HepG2 (cell line): Measurements from ENCODE around the gene ZNRF3. TPM values are rescaled to one million over a fixed set of nuclear protein-coding genes. Genes with fewer than 3 reads are reported as not detected.
A peak's percentile ranks its signal among the peaks of the same experiment; 100 is the strongest.

Experiments
- ATAC-seq: fragments of 200-7000 bp; cut with Tn5 transposase; 3 replicates; pipeline ENCODE4 v1.9.1; 2020; ENCODE audit warnings: mild to moderate bottlenecking, moderate library complexity
- BruUV-seq: library from RNA; stranded (reverse); fragments of 400-500 nt; replicated peaks from 2 replicates; lab custom pipeline; 2021; lab: Mats Ljungman, UMichigan
- CTCF ChIA-PET: fragments of 300-600 bp; formaldehyde crosslinking; extraction: SDS; loops from one replicate; lab custom pipeline; 2021; ENCODE audit warnings: low total read pairs, inconsistent platforms, low intra/inter-chr PET ratio; lab: Yijun Ruan, JAX
- POLR2A ChIA-PET: fragments of 350-600 bp; sonication (Branson Sonifier 250); formaldehyde crosslinking; loops from one replicate; lab custom pipeline; 2020; ENCODE audit warnings: antibody characterized with exemption, inconsistent platforms; lab: Yijun Ruan, JAX
- DNase-seq: peaks from one replicate; pipeline ENCODE4 v3.0.0-alpha.2; 2015; ENCODE audit warnings: low spot score
- FAIRE-seq: peaks from 3 replicates; lab custom pipeline; 2011; peaks lifted over from hg19 to GRCh38; lab: Jason Lieb, UNC
- H2AFZ ChIP-seq: one replicate; pipeline ENCODE4 v1.6.1; 2011; ENCODE audit warnings: low read length, inconsistent platforms
- H3K27ac ChIP-seq: fragments of 300-600 bp; 3 replicates; pipeline ENCODE4 v1.8.0; 2011; ENCODE audit warnings: mixed run types, mild to moderate bottlenecking, mixed read lengths, low read length, inconsistent platforms; ENCODE audit not compliant: insufficient read depth; ENCODE audit errors: extremely low read length
- H3K27me3 ChIP-seq, 2 experiments: fragments of 200-600 bp in 1 of 2; 2 replicates in 1 of 2; 3 replicates in 1 of 2; pipeline versions ENCODE4 v1.6.0 to v1.8.0; 2011; ENCODE audit warnings: low read length in 2 of 2, mild to moderate bottlenecking in 2 of 2, moderate library complexity in 2 of 2, inconsistent platforms in 1 of 2; ENCODE audit not compliant: insufficient read depth in 2 of 2, control insufficient read depth in 1 of 2
- H3K36me3 ChIP-seq, 2 experiments: fragments of 200-600 bp in 1 of 2; replicated peaks in 1 of 2; 2 replicates in 1 of 2; 3 replicates in 1 of 2; pipeline versions ENCODE4 v1.5.1 to v1.8.0; 2011; ENCODE audit warnings: low read length in 2 of 2, inconsistent platforms in 1 of 2; ENCODE audit not compliant: insufficient read depth in 2 of 2, control insufficient read depth in 1 of 2
- H3K4me1 ChIP-seq: 2 replicates; pipeline ENCODE4 v1.5.1; 2012; ENCODE audit warnings: low read length, inconsistent platforms; ENCODE audit not compliant: insufficient read depth
- H3K4me2 ChIP-seq: 2 replicates; pipeline ENCODE4 v1.6.0; 2011; ENCODE audit warnings: low read depth, low read length, inconsistent platforms
- H3K4me3 ChIP-seq, 3 experiments: fragments of 200-600 bp in 1 of 3; sonication (generic), shearing (Covaris generic) in 1 of 3; replicated peaks in 1 of 3; 2 replicates each; pipeline ENCODE4 v1.5.1; 2011 to 2016; ENCODE audit warnings: low read length in 3 of 3, inconsistent platforms in 2 of 3, low read depth in 2 of 3, mild to moderate bottlenecking in 2 of 3, control low read depth in 1 of 3, mixed read lengths in 1 of 3; ENCODE audit not compliant: insufficient read depth in 1 of 3
- H3K79me2 ChIP-seq: one replicate; pipeline ENCODE4 v1.6.1; 2011; ENCODE audit warnings: low read length, inconsistent platforms; ENCODE audit not compliant: insufficient read depth
- H3K9ac ChIP-seq: 2 replicates; pipeline ENCODE4 v1.6.0; 2011; ENCODE audit warnings: mild to moderate bottlenecking, low read depth, low read length, inconsistent platforms; ENCODE audit not compliant: insufficient read depth
- H3K9me3 ChIP-seq: 2 replicates; pipeline ENCODE4 v1.5.1; 2012; ENCODE audit warnings: mild to moderate bottlenecking, low read length
- H4K20me1 ChIP-seq: 2 replicates; pipeline ENCODE4 v1.6.0; 2011; ENCODE audit warnings: inconsistent platforms, mild to moderate bottlenecking, low read length, moderate library complexity; ENCODE audit not compliant: insufficient read depth
- CBX2 ChIP-seq, 2 experiments: fragments of 200-600 bp in 1 of 2; sonication (generic); formaldehyde crosslinking in 1 of 2; IDR thresholded peaks; 2 replicates each; pipeline versions ENCODE4 v1.7.0 to v1.8.1; 2018 to 2022; ENCODE audit warnings: low read depth in 2 of 2, low read length in 1 of 2, mild to moderate bottlenecking in 1 of 2, missing genetic modification reagents in 1 of 2
- GPN1 ChIP-seq: sonication (generic); formaldehyde crosslinking; IDR thresholded peaks from 2 replicates; pipeline ENCODE4 v1.5.1; 2020; ENCODE audit warnings: missing genetic modification reagents, borderline replicate concordance
- HIVEP1 ChIP-seq: sonication (generic); formaldehyde crosslinking; IDR thresholded peaks from 2 replicates; pipeline ENCODE4 v1.4.0; 2020; ENCODE audit warnings: mild to moderate bottlenecking, missing genetic modification reagents
- ISX ChIP-seq: sonication (generic); formaldehyde crosslinking; conservative IDR thresholded peaks from 2 replicates; pipeline ENCODE4 v1.5.0; 2020; ENCODE audit warnings: missing genetic modification reagents
- LCORL ChIP-seq, 2 experiments: fragments of 450-650 bp in 1 of 2; sonication (generic) in 1 of 2; formaldehyde crosslinking in 1 of 2; IDR thresholded peaks; 2 replicates each; pipeline versions ENCODE4 v1.5.0 to v1.6.1; 2017 to 2020; ENCODE audit warnings: antibody characterized with exemption in 1 of 2, missing genetic modification reagents in 1 of 2
- POLR2AphosphoS5 ChIP-seq: IDR thresholded peaks from 2 replicates; pipeline ENCODE4 v1.6.1; 2012; ENCODE audit warnings: low read depth, low read length
- RBFOX2 ChIP-seq: fragments of 200-400 bp; formaldehyde crosslinking; IDR thresholded peaks from 2 replicates; pipeline ENCODE4 v1.6.1; 2017; ENCODE audit warnings: low read depth, mild to moderate bottlenecking, low read length
- SMARCC2 ChIP-seq: fragments of 450-650 bp; IDR thresholded peaks from 2 replicates; pipeline ENCODE4 v1.6.1; 2017; ENCODE audit warnings: antibody characterized with exemption, mild to moderate bottlenecking
- ZMYM4 ChIP-seq: sonication (generic); formaldehyde crosslinking; IDR thresholded peaks from 2 replicates; pipeline ENCODE4 v1.8.1; 2023; ENCODE audit warnings: mild to moderate bottlenecking, missing genetic modification reagents
- ZNF292 ChIP-seq: sonication (generic); formaldehyde crosslinking; IDR thresholded peaks from 2 replicates; pipeline ENCODE4 v1.8.1; 2022; ENCODE audit warnings: mild to moderate bottlenecking, low read depth, missing genetic modification reagents, borderline replicate concordance
- ZNF883 ChIP-seq: sonication (generic); formaldehyde crosslinking; IDR thresholded peaks from 2 replicates; pipeline ENCODE4 v1.5.1; 2020; ENCODE audit warnings: mild to moderate bottlenecking, missing genetic modification reagents; ENCODE audit errors: not compliant biosample characterization
- WGBS: methylation state at CpG from one replicate; pipeline ENCODE4 v1.1.6; 2017; ENCODE audit warnings: low lambda C conversion rate; 5-methylcytosine and 5-hydroxymethylcytosine counted together
- in situ Hi-C: cut with HindIII; loops from 2 replicates; pipeline ENCODE4 v1.10.0; 2017; ENCODE audit warnings: low pct_unique_long_range_greater_than_20kb; ENCODE audit not compliant: extremely low pct_ligation_motif_present
- intact Hi-C: fragments of 100-400 bp; cut with micrococcal nuclease; formaldehyde crosslinking; loops from one replicate; pipeline ENCODE4 v1.10.0; 2022; ENCODE audit not compliant: unreplicated experiment
- polyA plus RNA-seq, 8 experiments: library from polyadenylated mRNA; depleted of rRNA in 3 of 8; stranded (reverse) in 7 of 8; unstranded in 1 of 8; fragments of >200 nt; fragmentation: Illumina TruSeq in 4 of 8; extraction: Trizol in 4 of 8; gene quantifications; 2 replicates each; pipeline versions ENCODE4 v1.2.1 to v1.2.3, GENCODE V29; 2011 to 2016; ENCODE audit warnings: low read depth in 4 of 8, missing spikeins in 1 of 8, mixed read lengths in 1 of 8; ENCODE audit not compliant: insufficient read depth in 1 of 8
- total RNA-seq, 5 experiments: library from RNA; depleted of rRNA; stranded (reverse); fragments of >200 nt; fragmentation: Illumina TruSeq; extraction: Trizol; gene quantifications; 2 replicates each; pipeline ENCODE4 v1.2.3, GENCODE V29; 2016; ENCODE audit warnings: low read depth in 1 of 5
- TF ChIP-seq, protein P1 (sequence below): sonication (generic); formaldehyde crosslinking; IDR thresholded peaks from 2 replicates; pipeline ENCODE4 v1.4.0; 2020; ENCODE audit warnings: mild to moderate bottlenecking, missing genetic modification reagents
- TF ChIP-seq, protein P2 (sequence below): sonication (generic); formaldehyde crosslinking; IDR thresholded peaks from 2 replicates; pipeline ENCODE4 v1.4.0; 2020; ENCODE audit warnings: missing genetic modification reagents, mild to moderate bottlenecking, borderline replicate concordance
- TF ChIP-seq, protein P3 (sequence below): sonication (generic); formaldehyde crosslinking; IDR thresholded peaks from 2 replicates; pipeline ENCODE4; 2020; ENCODE audit warnings: missing genetic modification reagents, mild to moderate bottlenecking, borderline replicate concordance

Gene ZNRF3
- total and polyA plus RNA-seq, 2 of the 13 experiments (the other 11 are each of a cell fraction or from before 2014, with no cell fraction given), result 20.3 to 36.7 TPM

DNA sequence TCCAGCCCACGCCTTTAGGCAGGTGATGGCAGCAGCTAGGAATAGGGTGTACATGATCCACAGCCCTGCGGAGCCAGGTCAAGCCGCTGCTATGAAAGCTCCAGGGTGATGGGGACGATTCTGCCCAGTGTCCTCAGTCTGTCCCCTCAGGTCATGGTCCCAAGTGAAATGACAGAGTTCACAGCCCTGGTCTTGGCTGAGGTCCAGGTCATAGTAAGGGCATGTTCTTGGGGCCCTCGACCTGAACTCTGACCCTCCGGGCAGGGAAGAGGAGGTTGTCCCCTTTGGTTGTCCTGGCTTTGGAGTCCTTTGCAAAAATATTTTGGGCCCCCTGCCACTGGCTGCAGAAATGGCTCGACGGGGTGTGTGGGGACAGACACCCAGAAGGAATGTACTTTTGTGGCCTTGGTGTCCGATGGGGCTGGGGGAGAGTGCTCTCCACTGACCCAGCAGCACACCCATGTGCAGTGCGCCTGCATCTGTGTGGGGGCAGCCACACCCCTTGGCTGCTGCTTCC is 170.9 kb downstream of the ZNRF3 start:
- intact Hi-C loops, result no loop called here
- no peak overlapping the region for H3K4me3 ChIP-seq
- H4K20me1 ChIP-seq, result peaks cover 9% of the 10 kb centered on the region
- DNase-seq, result no peak
- no peak overlapping the region for H2AFZ ChIP-seq
- H3K79me2 ChIP-seq, result no peaks in the 10 kb centered on the region
- H3K9me3 ChIP-seq, result no peaks in the 10 kb centered on the region
- in situ Hi-C loops, result no loop called here
- CTCF ChIA-PET, result no interaction called here
- peaks cover 35% of the 10 kb centered on the region for H3K4me1 ChIP-seq
- BruUV-seq, result no TSS peak
- no peak overlapping the region for H3K9ac ChIP-seq
- no peaks in the 10 kb centered on the region for H3K27me3 ChIP-seq
- H3K27ac ChIP-seq, result no peak overlapping the region
- ATAC-seq, result peak; percentile 33
- POLR2A ChIA-PET, result interaction anchor here (0.9 kb wide), 1 partner anchor 15 kb away, joined by 3 read pairs; no protein-coding TSS in a partner anchor
- peaks cover 20% of the 10 kb centered on the region in 2 experiments; a peak in 4 of 5 replicates for H3K36me3 ChIP-seq
- 0 out of 2 replicates have a peak overlapping the region, but pooled peaks have one; percentile 20 for H3K4me2 ChIP-seq
- 63% methylated on average over 9 of the region's 10 CpGs for WGBS
- FAIRE-seq, result no peak
- TF ChIP-seq ISX (CRISPR knock-in tag), result no peak
- no peak for TF ChIP-seq GPN1
- TF ChIP-seq RBFOX2, result no peak
- TF ChIP-seq, protein P1, sequence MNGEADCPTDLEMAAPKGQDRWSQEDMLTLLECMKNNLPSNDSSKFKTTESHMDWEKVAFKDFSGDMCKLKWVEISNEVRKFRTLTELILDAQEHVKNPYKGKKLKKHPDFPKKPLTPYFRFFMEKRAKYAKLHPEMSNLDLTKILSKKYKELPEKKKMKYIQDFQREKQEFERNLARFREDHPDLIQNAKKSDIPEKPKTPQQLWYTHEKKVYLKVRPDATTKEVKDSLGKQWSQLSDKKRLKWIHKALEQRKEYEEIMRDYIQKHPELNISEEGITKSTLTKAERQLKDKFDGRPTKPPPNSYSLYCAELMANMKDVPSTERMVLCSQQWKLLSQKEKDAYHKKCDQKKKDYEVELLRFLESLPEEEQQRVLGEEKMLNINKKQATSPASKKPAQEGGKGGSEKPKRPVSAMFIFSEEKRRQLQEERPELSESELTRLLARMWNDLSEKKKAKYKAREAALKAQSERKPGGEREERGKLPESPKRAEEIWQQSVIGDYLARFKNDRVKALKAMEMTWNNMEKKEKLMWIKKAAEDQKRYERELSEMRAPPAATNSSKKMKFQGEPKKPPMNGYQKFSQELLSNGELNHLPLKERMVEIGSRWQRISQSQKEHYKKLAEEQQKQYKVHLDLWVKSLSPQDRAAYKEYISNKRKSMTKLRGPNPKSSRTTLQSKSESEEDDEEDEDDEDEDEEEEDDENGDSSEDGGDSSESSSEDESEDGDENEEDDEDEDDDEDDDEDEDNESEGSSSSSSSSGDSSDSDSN (CRISPR knock-in tag), result no peak
- TF ChIP-seq, protein P2, sequence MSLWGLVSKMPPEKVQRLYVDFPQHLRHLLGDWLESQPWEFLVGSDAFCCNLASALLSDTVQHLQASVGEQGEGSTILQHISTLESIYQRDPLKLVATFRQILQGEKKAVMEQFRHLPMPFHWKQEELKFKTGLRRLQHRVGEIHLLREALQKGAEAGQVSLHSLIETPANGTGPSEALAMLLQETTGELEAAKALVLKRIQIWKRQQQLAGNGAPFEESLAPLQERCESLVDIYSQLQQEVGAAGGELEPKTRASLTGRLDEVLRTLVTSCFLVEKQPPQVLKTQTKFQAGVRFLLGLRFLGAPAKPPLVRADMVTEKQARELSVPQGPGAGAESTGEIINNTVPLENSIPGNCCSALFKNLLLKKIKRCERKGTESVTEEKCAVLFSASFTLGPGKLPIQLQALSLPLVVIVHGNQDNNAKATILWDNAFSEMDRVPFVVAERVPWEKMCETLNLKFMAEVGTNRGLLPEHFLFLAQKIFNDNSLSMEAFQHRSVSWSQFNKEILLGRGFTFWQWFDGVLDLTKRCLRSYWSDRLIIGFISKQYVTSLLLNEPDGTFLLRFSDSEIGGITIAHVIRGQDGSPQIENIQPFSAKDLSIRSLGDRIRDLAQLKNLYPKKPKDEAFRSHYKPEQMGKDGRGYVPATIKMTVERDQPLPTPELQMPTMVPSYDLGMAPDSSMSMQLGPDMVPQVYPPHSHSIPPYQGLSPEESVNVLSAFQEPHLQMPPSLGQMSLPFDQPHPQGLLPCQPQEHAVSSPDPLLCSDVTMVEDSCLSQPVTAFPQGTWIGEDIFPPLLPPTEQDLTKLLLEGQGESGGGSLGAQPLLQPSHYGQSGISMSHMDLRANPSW (CRISPR knock-in tag), result no peak
- TF ChIP-seq SMARCC2, result no peak
- TF ChIP-seq ZNF883, result peak; percentile 32
- TF ChIP-seq, protein P3, sequence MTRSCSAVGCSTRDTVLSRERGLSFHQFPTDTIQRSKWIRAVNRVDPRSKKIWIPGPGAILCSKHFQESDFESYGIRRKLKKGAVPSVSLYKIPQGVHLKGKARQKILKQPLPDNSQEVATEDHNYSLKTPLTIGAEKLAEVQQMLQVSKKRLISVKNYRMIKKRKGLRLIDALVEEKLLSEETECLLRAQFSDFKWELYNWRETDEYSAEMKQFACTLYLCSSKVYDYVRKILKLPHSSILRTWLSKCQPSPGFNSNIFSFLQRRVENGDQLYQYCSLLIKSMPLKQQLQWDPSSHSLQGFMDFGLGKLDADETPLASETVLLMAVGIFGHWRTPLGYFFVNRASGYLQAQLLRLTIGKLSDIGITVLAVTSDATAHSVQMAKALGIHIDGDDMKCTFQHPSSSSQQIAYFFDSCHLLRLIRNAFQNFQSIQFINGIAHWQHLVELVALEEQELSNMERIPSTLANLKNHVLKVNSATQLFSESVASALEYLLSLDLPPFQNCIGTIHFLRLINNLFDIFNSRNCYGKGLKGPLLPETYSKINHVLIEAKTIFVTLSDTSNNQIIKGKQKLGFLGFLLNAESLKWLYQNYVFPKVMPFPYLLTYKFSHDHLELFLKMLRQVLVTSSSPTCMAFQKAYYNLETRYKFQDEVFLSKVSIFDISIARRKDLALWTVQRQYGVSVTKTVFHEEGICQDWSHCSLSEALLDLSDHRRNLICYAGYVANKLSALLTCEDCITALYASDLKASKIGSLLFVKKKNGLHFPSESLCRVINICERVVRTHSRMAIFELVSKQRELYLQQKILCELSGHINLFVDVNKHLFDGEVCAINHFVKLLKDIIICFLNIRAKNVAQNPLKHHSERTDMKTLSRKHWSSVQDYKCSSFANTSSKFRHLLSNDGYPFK (CRISPR knock-in tag), result 0 out of 2 replicates have a peak, but pooled peaks have one; percentile 24
- TF ChIP-seq ZMYM4 (CRISPR knock-in tag), result peak; percentile 50
- 0 out of 2 replicates have a peak, but pooled peaks have one; percentile 44 for TF ChIP-seq HIVEP1 (CRISPR knock-in tag)
- no peak for TF ChIP-seq CBX2 (IDR thresholded peaks at IDR 0.05; ENCODE audit: low read depth, low read length)
- no peak for TF ChIP-seq CBX2 (CRISPR knock-in tag; IDR thresholded peaks at IDR 0.05; ENCODE audit: low read depth)
- TF ChIP-seq LCORL (IDR thresholded peaks at IDR 0.05), result no peak
- TF ChIP-seq LCORL (CRISPR knock-in tag; IDR thresholded peaks at IDR 0.05), result peak; percentile 60; the same call in 1 of the 2 replicates
- no peak for TF ChIP-seq ZNF292
- peak; percentile 50 for TF ChIP-seq POLR2AphosphoS5
